Prostate gland (tissue), 2 donors: Measurements from ENCODE around the gene R3HDML.

Experiments used
- POLR2A ChIP-seq: fragments of 450-650 bp; IDR thresholded peaks from one replicate; pipeline ENCODE4 v1.6.1; 2016; ENCODE audit warnings: antibody characterized with exemption, mild to moderate bottlenecking
- POLR2AphosphoS5 ChIP-seq: sonication (generic); formaldehyde crosslinking; IDR thresholded peaks from one replicate; pipeline ENCODE4 v1.6.1; 2017; ENCODE audit warnings: antibody characterized with exemption
- TF ChIP-seq, protein P1 (sequence below), 4 experiments: fragments of 200-600 bp in 2 of 4; fragments of 450-650 bp in 2 of 4; sonication (generic) in 2 of 4; IDR thresholded peaks; 1 replicate in 3 of 4; 2 replicates in 1 of 4; pipeline ENCODE4 v1.5.1; 2016 to 2019; ENCODE audit warnings: antibody characterized with exemption in 4 of 4, mild to moderate bottlenecking in 2 of 4, moderate library complexity in 2 of 4

DNA sequence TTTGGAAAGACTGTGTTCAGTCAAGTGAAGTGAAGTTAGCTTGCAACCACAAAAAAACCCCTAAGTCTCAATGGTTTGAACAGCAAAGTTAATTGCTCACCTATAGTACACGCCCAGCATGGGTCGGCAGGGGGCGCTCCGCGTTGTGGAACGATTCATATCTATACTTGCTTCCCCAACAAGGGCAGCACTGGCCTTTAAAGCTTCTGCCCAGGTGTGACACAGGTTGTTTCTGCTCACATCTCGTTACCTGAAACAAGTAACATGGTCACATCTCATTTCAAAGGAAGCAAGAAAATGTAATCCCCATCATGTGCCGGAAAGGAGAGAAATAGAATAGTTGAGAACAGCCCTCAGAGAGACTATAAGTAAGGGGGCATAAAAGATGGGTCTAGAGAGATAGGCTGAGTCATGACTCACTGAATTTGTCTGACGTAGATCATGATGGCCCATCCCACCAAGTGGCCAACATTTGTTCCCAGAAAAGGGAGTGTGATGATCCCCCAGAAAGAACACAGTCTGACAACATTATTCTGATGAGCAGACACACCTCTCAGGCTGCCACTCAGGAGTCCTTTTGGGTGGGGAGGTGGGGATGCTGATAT is 47.7 kb downstream of the R3HDML start:
- TF ChIP-seq, protein P1, sequence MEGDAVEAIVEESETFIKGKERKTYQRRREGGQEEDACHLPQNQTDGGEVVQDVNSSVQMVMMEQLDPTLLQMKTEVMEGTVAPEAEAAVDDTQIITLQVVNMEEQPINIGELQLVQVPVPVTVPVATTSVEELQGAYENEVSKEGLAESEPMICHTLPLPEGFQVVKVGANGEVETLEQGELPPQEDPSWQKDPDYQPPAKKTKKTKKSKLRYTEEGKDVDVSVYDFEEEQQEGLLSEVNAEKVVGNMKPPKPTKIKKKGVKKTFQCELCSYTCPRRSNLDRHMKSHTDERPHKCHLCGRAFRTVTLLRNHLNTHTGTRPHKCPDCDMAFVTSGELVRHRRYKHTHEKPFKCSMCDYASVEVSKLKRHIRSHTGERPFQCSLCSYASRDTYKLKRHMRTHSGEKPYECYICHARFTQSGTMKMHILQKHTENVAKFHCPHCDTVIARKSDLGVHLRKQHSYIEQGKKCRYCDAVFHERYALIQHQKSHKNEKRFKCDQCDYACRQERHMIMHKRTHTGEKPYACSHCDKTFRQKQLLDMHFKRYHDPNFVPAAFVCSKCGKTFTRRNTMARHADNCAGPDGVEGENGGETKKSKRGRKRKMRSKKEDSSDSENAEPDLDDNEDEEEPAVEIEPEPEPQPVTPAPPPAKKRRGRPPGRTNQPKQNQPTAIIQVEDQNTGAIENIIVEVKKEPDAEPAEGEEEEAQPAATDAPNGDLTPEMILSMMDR (IDR thresholded peaks at IDR 0.05), result peak; percentile 44 to 68 (median 58)
- TF ChIP-seq POLR2AphosphoS5, result no peak
- no peak for TF ChIP-seq POLR2A
